Stimulated activated CD4-positive, alpha-beta T cell treated with anti-CD3 and anti-CD28 coated beads, Interleukin-2, amount 100 ng/mL, for 48 hours (primary cell): ENCODE data around the gene ORC6.

Experiments
- DNase-seq, 2 donors: peaks; one replicate each; pipeline ENCODE4 v3.0.0-alpha.2; 2020

Gene ORC6

DNA sequence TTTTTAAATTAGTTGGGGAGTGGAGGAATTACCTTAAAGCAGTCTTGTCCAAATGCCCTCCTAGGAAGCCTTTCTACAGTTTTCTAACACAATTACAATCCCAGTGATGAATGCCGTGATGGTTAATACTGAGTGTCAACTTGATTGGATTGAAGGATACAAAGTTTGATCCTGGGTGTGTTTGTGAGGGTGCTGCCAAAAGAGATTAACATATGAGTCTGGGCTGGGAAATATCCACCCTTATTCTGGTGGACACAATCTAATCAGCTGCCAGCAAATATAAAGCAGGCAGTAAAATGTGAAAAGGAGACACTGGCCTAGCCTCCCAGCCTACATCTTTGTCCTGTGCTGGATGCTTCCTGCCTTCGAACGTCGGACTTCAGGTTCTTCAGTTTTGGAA is 12.2 kb downstream of the ORC6 start:
- DNase-seq, result no peak

DNA sequence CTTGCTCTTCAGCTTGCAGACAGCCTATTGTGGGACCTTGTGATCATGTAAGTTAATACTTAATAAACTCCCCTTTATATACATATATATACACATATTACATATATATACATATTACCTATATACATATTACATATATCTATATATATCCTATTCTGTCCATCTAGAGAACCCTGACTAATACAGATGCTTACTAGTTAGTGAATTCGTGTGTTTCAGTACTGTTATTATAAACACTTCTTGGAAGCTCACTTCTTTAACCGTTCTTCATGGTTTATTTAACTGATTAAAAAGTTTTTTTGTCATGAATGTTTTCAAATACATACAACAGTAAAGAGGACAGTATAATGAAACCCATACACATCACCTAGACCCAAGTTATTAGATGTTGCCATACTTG is 12.6 kb downstream of the ORC6 start:
- no peak for DNase-seq

DNA sequence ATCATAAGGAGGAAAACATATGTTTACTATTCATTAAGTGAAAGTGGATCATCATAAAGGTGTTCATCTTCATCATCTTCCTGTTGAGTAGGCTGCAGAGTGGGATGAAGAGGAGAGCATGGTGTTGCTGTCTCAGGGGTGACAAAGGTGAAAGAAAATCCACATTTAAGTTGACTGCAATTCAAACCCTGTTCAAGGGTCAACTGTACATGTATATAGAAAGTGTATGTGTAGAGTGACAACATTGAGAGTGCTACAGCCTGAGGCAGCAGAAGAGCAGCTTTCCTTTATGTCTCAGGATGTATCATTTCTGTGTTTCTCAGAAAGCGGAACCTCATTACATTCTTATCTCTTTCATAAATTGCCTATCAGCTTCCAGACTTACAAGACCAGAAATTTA is 17.2 kb downstream of the ORC6 start:
- DNase-seq, result no peak

- DNase-seq, result no peak
Observed at GRCh38 chr16:46709469-46710005, 20.1 kb downstream of the ORC6 start.

DNA sequence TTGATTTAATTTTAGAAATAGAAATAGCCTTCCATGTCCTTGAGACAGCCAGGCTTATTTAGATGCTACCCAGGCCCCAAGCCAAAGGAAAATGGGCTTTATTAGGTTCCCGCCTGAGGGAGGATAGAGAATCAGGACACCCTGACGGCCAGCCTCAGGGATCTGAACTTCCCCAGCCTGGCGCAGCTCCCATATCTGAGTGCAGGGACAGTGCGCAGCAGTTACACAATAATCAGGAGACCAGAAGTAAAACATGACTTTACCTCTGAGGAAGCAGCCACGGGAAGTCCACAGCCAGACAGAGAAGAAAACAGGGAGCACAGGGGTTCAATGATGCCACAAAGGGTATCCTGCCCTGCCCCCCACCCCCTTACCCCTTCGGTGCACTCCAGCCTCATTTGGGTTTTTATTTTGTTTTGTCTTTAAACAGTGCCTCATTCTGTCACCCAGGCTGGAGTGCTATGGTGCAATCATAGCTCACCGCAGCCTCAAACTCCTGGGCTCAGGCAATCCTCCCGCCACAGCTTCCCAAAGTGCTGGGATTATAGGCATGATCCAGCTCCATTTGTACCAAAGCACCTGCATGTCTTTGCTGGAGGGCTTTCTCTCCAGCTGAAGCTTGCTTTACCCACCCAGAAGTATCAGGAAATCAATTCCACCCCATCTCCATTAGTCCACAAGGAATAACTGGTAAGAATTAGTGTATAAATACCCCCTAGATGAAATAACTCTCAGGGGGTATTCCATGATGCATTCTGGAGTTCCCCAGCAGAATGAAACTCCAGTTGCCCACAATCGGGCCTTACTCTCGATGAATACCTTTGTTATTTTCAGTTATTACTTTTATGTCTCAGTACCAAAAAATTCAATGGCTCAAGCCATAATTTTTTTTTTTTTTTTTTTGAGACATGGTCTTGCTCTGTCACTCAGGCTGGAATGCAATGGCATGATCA is 21.9 kb downstream of the ORC6 start:
- no peak for DNase-seq

DNA sequence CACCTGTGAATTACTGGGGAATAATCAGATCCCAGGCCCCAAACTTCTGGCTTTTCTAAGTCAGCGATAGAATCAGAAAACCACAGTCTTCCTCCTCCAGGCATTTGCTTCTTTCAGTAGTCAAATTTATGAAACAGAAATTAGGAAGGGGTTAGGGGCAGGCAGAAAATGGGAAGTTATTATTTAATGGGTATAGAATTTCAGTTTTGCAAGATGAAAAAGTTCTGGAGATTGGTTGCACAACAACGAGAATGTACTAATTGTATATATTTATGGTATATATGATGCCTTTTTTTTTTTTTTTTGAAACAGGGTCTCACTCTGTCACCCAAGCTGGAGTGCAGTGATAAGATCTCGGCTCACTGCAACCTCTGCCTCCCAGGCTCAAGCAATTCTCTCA is 23.5 kb downstream of the ORC6 start:
- no peak for DNase-seq

DNA sequence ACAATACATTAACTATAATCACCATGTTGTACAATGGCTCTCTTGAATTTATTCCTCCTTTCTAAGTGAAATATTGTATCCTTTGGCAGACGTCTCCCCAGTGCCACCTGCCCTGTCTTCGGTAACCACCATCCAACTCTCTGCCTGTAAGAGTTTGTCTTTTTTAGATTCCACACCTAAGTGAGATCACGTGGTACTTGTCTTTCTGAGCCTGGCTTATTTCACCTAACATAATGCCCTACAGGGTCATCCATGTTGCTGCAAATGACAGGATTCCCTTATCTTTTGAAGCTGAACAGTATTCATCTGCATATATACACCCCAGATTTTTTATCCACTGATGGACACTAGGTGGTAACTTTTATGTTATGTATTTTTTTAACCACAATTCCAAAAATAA is 24.2 kb downstream of the ORC6 start:
- DNase-seq, result no peak

DNA sequence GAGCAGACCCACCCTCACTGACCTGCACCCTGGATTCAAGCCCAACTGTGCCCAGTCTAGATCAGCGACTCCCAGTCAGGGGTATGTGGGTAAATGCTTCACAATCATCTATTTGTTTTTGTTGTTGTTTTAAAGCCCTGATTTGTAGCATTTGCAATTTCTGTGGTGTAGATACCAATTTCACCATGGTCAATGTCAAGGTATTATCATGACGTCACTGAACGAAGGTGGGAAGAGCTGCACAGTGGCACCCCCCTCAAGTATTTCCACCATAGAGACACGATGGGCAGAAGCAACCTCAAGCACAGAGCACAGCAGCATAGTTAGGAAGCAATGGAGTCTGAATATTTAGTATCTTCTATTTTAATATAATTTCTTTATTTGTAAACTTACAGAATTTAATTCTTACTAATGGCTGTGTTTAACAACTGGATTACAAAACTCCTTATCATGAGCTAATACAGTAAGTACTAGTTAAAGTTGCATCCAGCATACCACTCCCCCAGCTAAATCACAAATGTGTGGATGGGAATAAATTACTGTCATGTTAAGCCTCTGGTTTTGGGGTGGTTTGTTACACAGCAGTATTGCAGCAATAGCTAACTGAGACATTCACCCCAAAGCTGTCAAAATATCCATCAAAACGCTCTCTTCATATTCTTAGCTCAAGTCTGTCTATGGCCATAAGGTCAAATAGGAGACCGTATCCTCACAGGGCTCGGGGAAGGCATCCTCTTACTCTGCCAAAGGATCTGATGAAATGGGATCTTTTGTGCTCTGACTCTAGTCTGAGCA is 25.5 kb downstream of the ORC6 start:
- DNase-seq, result no peak

DNA sequence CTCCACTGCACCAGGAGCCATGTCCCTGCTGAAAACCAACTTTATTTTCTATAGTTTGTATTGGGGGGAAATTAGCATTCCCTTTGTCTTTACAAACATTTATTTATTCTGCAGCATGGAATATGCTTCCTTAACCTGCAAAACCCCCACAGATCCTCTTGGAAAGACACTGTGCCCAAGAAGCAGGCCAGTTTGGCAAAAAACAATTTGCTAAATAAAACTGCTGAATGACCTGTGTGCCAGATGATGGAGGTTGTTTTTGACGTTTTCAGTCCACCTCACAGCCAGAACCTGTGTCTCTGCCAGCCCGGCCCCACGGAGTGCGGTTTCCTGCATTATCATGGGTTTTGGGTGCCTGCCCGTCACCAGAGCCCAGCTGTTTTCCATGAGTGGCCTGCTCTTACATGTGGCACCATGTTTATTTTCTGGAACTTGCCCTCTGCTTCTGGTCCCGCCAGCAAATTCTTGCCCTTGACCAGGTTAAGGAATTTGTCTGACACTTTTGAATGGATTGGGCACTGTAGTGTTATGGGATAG is 26.4 kb downstream of the ORC6 start:
- no peak for DNase-seq

DNA sequence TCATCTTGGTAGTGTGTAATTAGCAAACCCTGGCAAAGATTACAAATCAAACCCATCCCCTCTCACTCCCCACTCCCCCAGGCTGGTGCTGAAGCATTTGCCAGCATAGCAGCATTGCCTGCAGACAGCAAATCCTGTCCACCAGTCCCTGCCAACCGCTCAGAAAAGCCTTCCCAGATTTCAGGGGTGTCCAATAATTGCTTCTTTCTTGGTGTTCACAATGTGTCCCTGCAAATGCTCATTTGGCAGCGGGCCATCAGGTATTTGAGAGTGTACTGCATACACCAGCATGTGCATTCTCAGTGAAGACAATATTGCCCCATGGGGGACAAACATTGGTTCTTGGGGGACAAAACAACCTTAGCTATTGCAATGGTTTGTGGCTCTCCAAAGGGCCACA is 28.2 kb downstream of the ORC6 start:
- no peak for DNase-seq

DNA sequence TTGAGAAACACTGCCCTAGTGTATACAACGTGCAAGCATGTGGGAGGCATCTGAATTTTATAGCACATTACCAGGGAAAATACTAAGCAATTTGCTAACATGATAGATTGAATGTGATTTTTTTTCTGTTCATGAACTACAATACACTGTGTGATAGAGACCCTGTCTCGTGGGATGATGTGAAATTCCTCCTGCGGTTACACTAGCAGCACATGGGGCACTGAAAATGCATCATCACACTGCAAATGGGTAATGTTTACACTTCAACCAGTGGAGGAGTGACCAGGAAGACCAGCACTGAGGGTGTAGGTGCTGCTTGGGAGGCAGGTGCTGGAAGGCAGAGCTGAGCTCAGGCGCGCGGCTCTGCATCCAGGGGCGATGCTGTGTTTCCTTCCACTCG is 28.8 kb downstream of the ORC6 start:
- no peak for DNase-seq

- no peak for DNase-seq
Observed at GRCh38 chr16:46719528-46719927, 30.1 kb downstream of the ORC6 start.

- DNase-seq, result no peak
Observed at GRCh38 chr16:46720619-46721018, 31.2 kb downstream of the ORC6 start.

DNA sequence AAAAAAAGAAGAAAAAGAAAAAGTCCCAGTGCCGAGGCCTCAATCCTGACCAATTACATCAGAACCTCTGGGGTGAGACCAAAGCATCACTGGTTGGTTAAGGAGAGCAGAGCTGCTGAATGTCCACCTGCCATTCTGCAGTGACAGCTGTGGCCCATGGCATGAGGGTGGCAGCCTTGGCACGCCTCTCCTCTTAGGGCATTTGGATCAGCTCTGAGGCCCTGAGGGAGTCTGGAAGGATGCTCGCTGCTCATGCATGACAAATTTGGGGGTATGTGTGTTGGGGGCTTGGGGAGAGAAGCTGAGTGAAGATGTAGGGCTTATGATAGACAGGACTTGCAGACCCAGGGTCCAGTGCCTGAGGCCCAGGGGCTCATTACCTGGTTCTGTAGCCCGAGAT is 32.4 kb downstream of the ORC6 start:
- DNase-seq, result no peak

- DNase-seq, result no peak
Observed at GRCh38 chr16:46727184-46727583, 37.7 kb downstream of the ORC6 start.

- DNase-seq, result no peak
Observed at GRCh38 chr16:46727630-46728029, 38.2 kb downstream of the ORC6 start.

- DNase-seq, result no peak
Observed at GRCh38 chr16:46728806-46729205, 39.3 kb downstream of the ORC6 start.

DNA sequence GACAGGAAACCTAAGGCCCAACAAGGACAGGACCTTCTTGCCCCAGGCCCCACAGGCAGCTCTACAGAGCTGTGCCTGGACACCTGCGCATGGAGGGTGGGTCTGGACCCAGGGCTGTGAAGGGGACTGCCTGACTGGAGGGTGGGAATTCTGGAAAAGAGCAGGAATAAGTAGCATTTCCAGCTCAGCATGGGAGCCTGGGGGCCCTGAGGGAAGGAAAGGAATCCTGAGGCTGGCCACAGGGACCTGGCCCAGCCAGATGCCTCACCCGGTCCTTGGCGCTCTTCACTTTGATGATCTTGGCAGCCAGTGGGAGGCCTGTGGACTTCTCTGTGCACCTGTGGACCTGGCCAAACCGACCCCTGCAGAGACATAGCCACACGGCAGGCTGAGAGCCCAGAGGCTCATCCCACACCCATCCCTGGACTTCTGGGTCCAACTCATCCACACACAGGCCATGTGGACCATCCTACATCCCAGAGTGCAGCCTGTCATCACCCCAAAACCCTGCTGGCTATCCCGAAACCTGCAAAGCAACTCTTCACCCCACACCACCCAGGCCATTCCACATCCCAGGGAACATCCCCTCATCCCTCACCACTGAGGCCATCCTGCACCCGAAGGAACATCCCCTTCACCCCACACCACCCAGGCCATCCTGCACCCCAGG is 40.0 kb downstream of the ORC6 start:
- no peak for DNase-seq

DNA sequence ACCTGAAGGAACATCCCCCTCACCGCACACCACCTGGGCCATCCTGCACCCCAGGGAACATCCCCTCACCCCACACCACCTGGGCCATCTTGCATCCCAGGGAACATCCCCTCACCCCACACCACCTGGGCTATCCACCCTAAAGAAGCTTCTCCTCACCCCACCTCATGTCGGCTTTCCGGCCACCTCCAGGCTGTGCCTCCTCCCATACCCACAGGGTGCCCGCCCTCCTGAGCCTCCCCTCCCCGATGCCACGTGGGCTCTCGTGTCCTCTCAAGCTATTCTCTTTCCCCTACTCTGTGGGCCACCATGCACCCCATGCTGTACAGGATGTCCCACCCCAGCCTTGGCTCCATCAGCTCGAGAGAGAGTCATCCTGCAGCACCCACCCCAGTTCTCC is 40.7 kb downstream of the ORC6 start:
- DNase-seq, result no peak

DNA sequence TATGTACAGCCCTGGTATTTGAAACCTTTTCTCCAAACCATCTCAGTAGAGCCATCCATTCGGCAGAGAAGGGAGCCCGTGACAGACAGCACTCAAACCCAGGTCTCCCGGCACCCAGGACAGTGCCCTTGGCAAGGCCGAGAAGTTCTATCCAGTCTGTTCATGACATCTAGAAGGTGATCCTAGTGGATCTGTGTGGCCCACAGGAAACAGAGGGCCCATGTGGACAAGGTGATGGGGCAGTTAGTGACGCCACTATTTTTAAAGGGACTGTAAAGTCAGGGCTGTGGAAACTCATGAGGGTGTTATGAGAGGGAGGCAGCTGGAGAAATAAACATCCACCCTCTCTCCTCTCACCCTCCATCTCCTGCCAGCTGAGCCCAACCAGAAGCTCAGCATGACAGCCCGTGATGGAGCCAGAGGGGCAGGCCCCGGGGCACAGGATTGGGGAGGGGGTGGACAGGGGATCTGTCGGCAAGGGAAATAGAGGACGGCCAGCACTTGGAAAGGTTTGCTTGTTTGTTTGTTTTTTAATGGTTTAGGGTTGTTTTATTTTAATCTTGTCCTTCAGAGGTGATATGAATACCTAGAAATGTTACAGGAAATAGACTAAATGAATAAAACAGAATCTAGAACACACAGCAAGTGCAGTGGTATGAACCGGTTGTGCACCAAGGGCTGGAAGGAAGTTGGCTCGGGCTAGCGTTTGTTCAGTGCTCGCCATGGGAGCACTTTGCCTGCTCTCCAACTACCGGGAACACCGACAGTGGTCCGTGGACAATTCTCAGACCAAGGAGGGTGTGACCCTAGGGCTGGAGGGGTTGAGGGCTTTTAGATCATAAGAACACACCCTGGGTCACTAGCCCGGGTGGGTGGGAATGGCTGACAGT is 41.6 kb downstream of the ORC6 start:
- DNase-seq, result no peak

DNA sequence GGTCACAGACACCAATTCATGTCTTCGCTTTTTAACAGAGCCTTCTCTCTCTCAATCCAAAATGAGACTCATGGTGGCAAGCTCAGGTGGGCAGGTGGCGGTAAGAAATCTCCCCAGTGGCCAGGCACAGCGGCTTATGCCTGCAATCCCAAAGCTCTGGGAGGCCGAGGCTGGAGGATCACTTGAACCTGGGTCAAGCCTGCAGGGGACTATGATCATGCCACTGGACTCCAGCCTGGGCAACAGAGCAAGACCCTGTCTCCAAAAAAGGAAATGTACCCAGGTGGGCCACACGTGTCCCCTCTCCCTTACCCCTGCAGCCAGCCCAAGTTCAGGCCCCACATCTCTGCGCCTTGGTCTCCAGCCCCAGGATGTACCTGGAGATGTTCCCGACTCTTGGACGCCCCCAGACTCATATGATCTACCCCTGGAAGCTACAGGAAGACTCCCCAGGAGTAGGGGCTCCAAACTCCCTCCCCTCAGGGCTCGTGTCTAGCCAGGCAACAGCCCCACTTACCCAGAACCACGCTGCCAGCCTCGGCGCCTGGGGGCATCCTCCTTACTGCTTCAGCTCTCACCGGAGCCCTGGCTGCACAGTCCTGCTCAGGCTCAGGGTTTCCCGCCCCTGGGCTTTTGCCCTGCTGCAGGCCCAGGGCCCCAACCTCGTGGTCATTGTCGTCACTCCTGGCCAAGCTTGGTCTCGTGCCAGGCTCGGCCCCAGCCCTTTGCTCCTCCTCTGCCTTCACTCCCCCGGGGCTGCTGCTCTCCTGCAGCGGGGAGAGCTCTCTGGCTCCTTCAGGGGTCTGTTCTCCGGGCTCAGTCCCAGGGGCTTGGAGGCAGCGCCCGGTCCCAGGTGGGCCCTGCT is 42.5 kb downstream of the ORC6 start:
- DNase-seq, result no peak
